Tibial nerve (tissue), 3 donors: ENCODE results near the gene TRIM8.

Experiments used
- CTCF ChIP-seq, 5 experiments: fragments of 200-600 bp in 3 of 5; fragments of 450-650 bp in 2 of 5; sonication (generic) in 3 of 5; IDR thresholded peaks; one replicate each; pipeline ENCODE4 v1.5.1; 2016 to 2019; ENCODE audit warnings: antibody characterized with exemption in 5 of 5, mild to moderate bottlenecking in 3 of 5, moderate library complexity in 2 of 5
- POLR2A ChIP-seq, 2 donors: fragments of 450-650 bp; IDR thresholded peaks; one replicate each; pipeline ENCODE4 v1.6.1; 2017; ENCODE audit warnings: antibody characterized with exemption in 2 of 2, mild to moderate bottlenecking in 2 of 2, moderate library complexity in 2 of 2

GRCh38 chr10:102670871-102671434 lies 26.7 kb downstream of the TRIM8 start:
- no peak for TF ChIP-seq CTCF (IDR thresholded peaks at IDR 0.05)
- TF ChIP-seq POLR2A (IDR thresholded peaks at IDR 0.05): no peak
